H1 (cell line): ENCODE data around the gene DCAF7. TPM values are rescaled to one million over a fixed set of nuclear protein-coding genes. Genes with fewer than 3 reads are reported as not detected.

Experiments
- CTCF ChIA-PET: fragments of 300-600 bp; sonication (Branson Sonifier 250); formaldehyde crosslinking; loops from one replicate; lab custom pipeline; 2021; ENCODE audit not compliant: partially characterized antibody; lab: Charles Lee
- POLR2A ChIA-PET: fragments of 300-600 bp; sonication (Branson Sonifier 250); formaldehyde crosslinking; loops from one replicate; lab custom pipeline; 2021; ENCODE audit warnings: inconsistent platforms; ENCODE audit not compliant: partially characterized antibody; lab: Charles Lee
- DNase-seq, 2 experiments: peaks; one replicate each; pipeline versions ENCODE4 v3.0.0 to v3.0.0-alpha.2; 2010 to 2022; ENCODE audit warnings: low spot score in 2 of 2, low read depth in 1 of 2, mixed read lengths in 1 of 2
- FAIRE-seq: peaks from 2 replicates; lab custom pipeline; 2011; peaks lifted over from hg19 to GRCh38; lab: Jason Lieb, UNC
- H2AFZ ChIP-seq: 2 replicates; pipeline ENCODE4 v1.8.1; 2012; ENCODE audit warnings: low read length, inconsistent platforms
- H2AK5ac ChIP-seq: 2 replicates; pipeline ENCODE4 v1.6.1; 2013; ENCODE audit warnings: low read depth, low read length
- H2BK120ac ChIP-seq: replicated peaks from 2 replicates; pipeline ENCODE3; 2013; ENCODE audit warnings: low read depth, low read length, inconsistent platforms
- H2BK12ac ChIP-seq: 2 replicates; pipeline ENCODE4 v1.6.1; 2013; ENCODE audit warnings: low read depth, low read length
- H2BK15ac ChIP-seq: 2 replicates; pipeline ENCODE4 v1.6.1; 2013; ENCODE audit warnings: low read length
- H2BK20ac ChIP-seq: 2 replicates; pipeline ENCODE4 v1.6.1; 2013; ENCODE audit warnings: low read length
- H2BK5ac ChIP-seq: 2 replicates; pipeline ENCODE4 v1.6.1; 2013; ENCODE audit warnings: low read depth, low read length
- H3K14ac ChIP-seq: 2 replicates; pipeline ENCODE4 v1.6.1; 2013; ENCODE audit warnings: inconsistent platforms; ENCODE audit not compliant: insufficient read length
- H3K18ac ChIP-seq: 2 replicates; pipeline ENCODE4 v1.6.1; 2013; ENCODE audit warnings: low read length; ENCODE audit errors: extremely low read depth
- H3K23ac ChIP-seq: 2 replicates; pipeline ENCODE4 v1.6.1; 2013; ENCODE audit warnings: inconsistent platforms; ENCODE audit not compliant: insufficient read length
- H3K23me2 ChIP-seq: 2 replicates; pipeline ENCODE4 v1.6.1; 2013; ENCODE audit warnings: low read depth, low read length
- H3K27ac ChIP-seq: 2 replicates; pipeline ENCODE4 v1.6.1; 2011; ENCODE audit warnings: low read depth, low read length, inconsistent platforms
- H3K27me3 ChIP-seq, 4 experiments: replicated peaks in 1 of 4; 1 replicate in 1 of 4; 2 replicates in 3 of 4; pipeline versions ENCODE4 v1.6.1 to v1.8.1; 2011 to 2013; ENCODE audit warnings: low read length in 3 of 4, mild to moderate bottlenecking in 3 of 4, inconsistent platforms in 2 of 4, mixed read lengths in 2 of 4, moderate library complexity in 1 of 4; ENCODE audit not compliant: control insufficient read depth in 3 of 4, insufficient read depth in 3 of 4; ENCODE audit errors: extremely low read depth in 1 of 4
- H3K36me3 ChIP-seq, 4 experiments: 2 replicates each; pipeline versions ENCODE4 v1.6.1 to v1.8.1; 2011 to 2013; ENCODE audit warnings: mild to moderate bottlenecking in 4 of 4, low read length in 3 of 4, moderate library complexity in 2 of 4, control low read depth in 1 of 4, inconsistent platforms in 1 of 4; ENCODE audit not compliant: insufficient read depth in 4 of 4, control insufficient read depth in 2 of 4
- H3K4ac ChIP-seq: replicated peaks from 2 replicates; pipeline ENCODE3; 2013; ENCODE audit warnings: low read length, low read depth, mixed read lengths, inconsistent platforms; ENCODE audit not compliant: insufficient read length
- H3K4me1 ChIP-seq, 4 experiments: replicated peaks in 1 of 4; 1 replicate in 1 of 4; 2 replicates in 3 of 4; pipeline versions ENCODE4 v1.6.1 to v1.8.1; 2011 to 2013; ENCODE audit warnings: low read length in 3 of 4, inconsistent platforms in 2 of 4, mixed read lengths in 1 of 4; ENCODE audit not compliant: insufficient read depth in 4 of 4, control insufficient read depth in 3 of 4
- H3K4me2 ChIP-seq, 2 experiments: 2 replicates each; pipeline versions ENCODE4 v1.6.1 to v1.8.1; 2011 to 2013; ENCODE audit warnings: low read depth in 2 of 2, low read length in 2 of 2, control low read depth in 1 of 2, inconsistent platforms in 1 of 2, mild to moderate bottlenecking in 1 of 2; ENCODE audit not compliant: insufficient read depth in 1 of 2
- H3K4me3 ChIP-seq, 4 experiments: fragments of 200-600, 300-600 bp in 1 of 4; sonication (generic), shearing (Covaris generic), sonication (Bioruptor Twin) in 1 of 4; 2 replicates each; pipeline versions ENCODE4 v1.5.1 to v1.8.1; 2011 to 2016; ENCODE audit warnings: low read length in 4 of 4, low read depth in 3 of 4, control low read depth in 2 of 4, inconsistent platforms in 2 of 4, mild to moderate bottlenecking in 2 of 4, mixed read lengths in 1 of 4, moderate library complexity in 1 of 4; ENCODE audit not compliant: insufficient read depth in 2 of 4; ENCODE audit errors: extremely low read depth in 1 of 4
- H3K56ac ChIP-seq: replicated peaks from 2 replicates; pipeline ENCODE3; 2013; ENCODE audit warnings: low read depth, mild to moderate bottlenecking, mixed read lengths, low read length, inconsistent platforms; ENCODE audit not compliant: insufficient read length
- H3K79me1 ChIP-seq: 2 replicates; pipeline ENCODE4 v1.6.1; 2013; ENCODE audit warnings: low read depth, low read length, control low read depth
- H3K79me2 ChIP-seq, 2 experiments: 2 replicates each; pipeline versions ENCODE4 v1.6.1 to v1.8.1; 2012 to 2013; ENCODE audit warnings: low read length in 2 of 2, mild to moderate bottlenecking in 2 of 2, inconsistent platforms in 1 of 2; ENCODE audit not compliant: insufficient read depth in 2 of 2, control insufficient read depth in 1 of 2
- H3K9ac ChIP-seq, 4 experiments: replicated peaks in 1 of 4; 1 replicate in 1 of 4; 2 replicates in 3 of 4; pipeline versions ENCODE4 v1.6.1 to v1.8.1; 2011 to 2013; ENCODE audit warnings: low read depth in 3 of 4, low read length in 3 of 4, control low read depth in 2 of 4, mild to moderate bottlenecking in 2 of 4, moderate library complexity in 2 of 4, inconsistent platforms in 1 of 4; ENCODE audit errors: extremely low read depth in 1 of 4
- H3K9me3 ChIP-seq, 2 experiments: 2 replicates each; pipeline versions ENCODE4 v1.6.1 to v1.8.1; 2012 to 2013; ENCODE audit warnings: mild to moderate bottlenecking in 2 of 2, moderate library complexity in 2 of 2, control low read depth in 1 of 2, inconsistent platforms in 1 of 2, low read depth in 1 of 2, low read length in 1 of 2, mixed read lengths in 1 of 2; ENCODE audit not compliant: insufficient read depth in 2 of 2
- H4K20me1 ChIP-seq, 2 experiments: replicated peaks in 1 of 2; 2 replicates each; pipeline versions ENCODE3 to v1.8.1; 2011 to 2013; ENCODE audit warnings: inconsistent platforms in 2 of 2, low read length in 2 of 2, mild to moderate bottlenecking in 1 of 2; ENCODE audit not compliant: insufficient read depth in 2 of 2, control insufficient read depth in 1 of 2
- H4K5ac ChIP-seq: 2 replicates; pipeline ENCODE4 v1.6.1; 2013; ENCODE audit warnings: low read length, low read depth, mixed read lengths, inconsistent platforms; ENCODE audit not compliant: insufficient read length
- H4K8ac ChIP-seq: 2 replicates; pipeline ENCODE4 v1.8.0; 2013; ENCODE audit warnings: mild to moderate bottlenecking, moderate library complexity, low read length, inconsistent platforms; ENCODE audit not compliant: insufficient read depth; ENCODE audit errors: extremely low read depth
- H4K91ac ChIP-seq: replicated peaks from 2 replicates; pipeline ENCODE3; 2013; ENCODE audit warnings: low read length, mixed read lengths, inconsistent platforms; ENCODE audit not compliant: insufficient read length
- ATF2 ChIP-seq: IDR thresholded peaks from 2 replicates; pipeline ENCODE4 v1.6.1; 2012; ENCODE audit warnings: low read length, inconsistent platforms
- CTBP2 ChIP-seq: IDR thresholded peaks from 2 replicates; pipeline ENCODE4 v1.7.0; 2011; ENCODE audit warnings: borderline replicate concordance, mild to moderate bottlenecking, moderate library complexity, mixed read lengths, low read length; ENCODE audit not compliant: insufficient read depth, insufficient read length
- NANOG ChIP-seq: IDR thresholded peaks from 2 replicates; pipeline ENCODE4 v1.6.1; 2011; ENCODE audit warnings: low read length, low read depth, mild to moderate bottlenecking, inconsistent platforms; ENCODE audit not compliant: insufficient read depth, poor library complexity, severe bottlenecking
- RNF2 ChIP-seq: fragments of 200-900, 300-1000 bp; sonication (generic); IDR thresholded peaks from 2 replicates; pipeline ENCODE4 v1.7.1; 2016; ENCODE audit warnings: borderline replicate concordance, low read depth, mild to moderate bottlenecking, antibody characterized with exemption, low read length; ENCODE audit not compliant: poor library complexity, severe bottlenecking; ENCODE audit errors: missing control alignments
- WGBS, 2 experiments: shearing (Covaris generic) in 1 of 2; methylation state at CpG; one replicate each; pipeline versions ENCODE4 v1.1.6 to v1.1.7; 2013 to 2015; ENCODE audit warnings: low lambda C conversion rate in 2 of 2, mixed read lengths in 2 of 2, inconsistent platforms in 1 of 2, low coverage in 1 of 2, missing lambda C conversion rate in 1 of 2; ENCODE audit not compliant: insufficient replicate concordance in 2 of 2, insufficient coverage in 1 of 2, insufficient read length in 1 of 2; ENCODE audit errors: extremely low coverage in 1 of 2, missing lambda C conversion rate in 1 of 2; 5-methylcytosine and 5-hydroxymethylcytosine counted together
- polyA plus RNA-seq, 7 experiments: library from polyadenylated mRNA; depleted of rRNA in 3 of 7; stranded (reverse) in 5 of 7; unstranded in 2 of 7; fragments of >200 nt in 5 of 7; fragments of 200-250 nt in 2 of 7; gene quantifications; 1 replicate in 5 of 7; 2 replicates in 1 of 7; 4 replicates in 1 of 7; pipeline versions ENCODE4 v1.2.1 to v1.2.3, GENCODE V29; 2011 to 2013; ENCODE audit warnings: missing spikeins in 2 of 7, mixed read lengths in 2 of 7
- total RNA-seq: library from RNA; stranded (reverse); fragmentation: NEBNext Ultra II Directional; extraction: Animal tissue kit (Norgen Biotek cat#: 25700); gene quantifications from 2 replicates; pipeline ENCODE4 v1.2.1, GENCODE V29; 2021

The DCAF7 gene
- total and polyA plus RNA-seq, 2 of the 8 experiments (the other 6 are each of a cell fraction or from before 2014, with no cell fraction given): 74.9 to 94.1 TPM

- Histone ChIP-seq H3K4me2 (no peak overlapping the region), H3K4me3 (no peak overlapping the region), H3K79me1 (no peaks in the 10 kb centered on the region), H3K79me2 (no peaks in the 10 kb centered on the region), H4K5ac (no peak overlapping the region), H2BK120ac (no peak overlapping the region), H2BK15ac (no peak overlapping the region), H3K23ac (no peak overlapping the region), H4K91ac (no peak overlapping the region), H2AFZ (0 out of 2 replicates have a peak overlapping the region, but pooled peaks have one; percentile 53), H3K36me3 (no peaks in the 10 kb centered on the region), H3K9me3 (no peaks in the 10 kb centered on the region), H4K20me1 (no peaks in the 10 kb centered on the region), H3K9ac (no peak overlapping the region), H3K23me2 (no peaks in the 10 kb centered on the region; the same call in 1 of the 2 replicates), H2BK20ac (peak overlapping the region; percentile 80), H3K18ac (no peak overlapping the region), H3K27ac (no peak overlapping the region), H2BK5ac (no peak overlapping the region), H3K56ac (no peak overlapping the region), H3K14ac (no peak overlapping the region), H3K4ac (no peak overlapping the region), H2AK5ac (no peak overlapping the region), H3K4me1 (peaks cover 0 to 6% (median 0%) of the 10 kb centered on the region in 4 experiments; a peak in 1 of 7 replicates), H2BK12ac (no peak overlapping the region), H4K8ac (no peak overlapping the region), H3K27me3 (no peaks in the 10 kb centered on the region)
- FAIRE-seq (no peak), DNase-seq (no peak)
- ChIA-PET CTCF (interaction anchor here (0.9 to 6.6 kb wide), 7 partner anchors 8 to 111 kb away, joined by 3 to 43 read pairs (median 5); no protein-coding TSS in a partner anchor), POLR2A (no interaction called here)
- WGBS, 2 experiments: 80 to 100% methylated on average over 1 to 13 of the region's 14 CpGs
- TF ChIP-seq CTBP2 (no peak), RNF2 (no peak), NANOG (no peak), ATF2 (no peak)
Observed at GRCh38 chr17:63500543-63501390, 49.5 kb upstream of the DCAF7 start.
